Measurements from ENCODE around the gene LRCOL1. TPM values are rescaled to one million over a fixed set of nuclear protein-coding genes. Genes with fewer than 3 reads are reported as not detected.

Gene LRCOL1
- polyA plus RNA-seq, 3 donors: not detected

DNA sequence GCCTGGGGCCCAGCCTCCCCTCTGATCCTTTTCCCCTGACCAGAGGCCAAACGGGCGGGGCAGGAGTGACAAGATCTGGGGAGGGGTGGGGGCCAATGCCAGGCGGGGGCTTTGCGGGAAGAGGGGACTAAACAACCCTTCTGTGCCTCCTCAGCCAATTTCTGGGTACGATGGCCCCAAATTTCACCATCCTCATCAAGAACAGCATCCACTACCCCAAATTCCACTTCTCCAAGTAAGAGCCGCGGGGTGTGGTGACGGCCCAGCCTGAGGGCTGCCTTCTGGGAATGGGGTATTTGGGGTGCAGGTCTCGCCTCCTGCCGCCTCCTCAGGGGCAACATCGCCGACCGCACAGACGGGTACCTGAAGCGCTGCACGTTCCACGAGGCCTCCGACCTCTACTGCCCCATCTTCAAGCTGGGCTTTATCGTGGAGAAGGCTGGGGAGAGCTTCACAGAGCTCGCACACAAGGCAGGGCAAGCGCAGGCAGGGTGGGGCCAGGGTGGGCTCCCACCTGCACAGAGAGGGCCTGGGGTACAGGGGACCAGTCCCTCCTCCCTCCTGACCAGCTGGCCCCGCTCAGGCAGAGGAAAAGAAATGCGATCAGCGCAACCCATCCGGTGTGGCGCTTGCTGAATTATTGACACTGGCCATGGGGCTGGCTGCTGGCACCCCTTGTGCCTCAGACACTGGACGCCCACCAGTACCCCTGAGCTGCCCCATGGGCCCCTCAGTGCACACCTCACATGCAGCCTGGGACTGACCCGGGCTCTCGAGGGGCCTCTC, 9.9 kb upstream of the LRCOL1 start:
- no peak for TF ChIP-seq CTCF (IDR thresholded peaks at IDR 0.05)
- H3K79me2 ChIP-seq (ENCODE audit: insufficient read depth, low read length): no peaks in the 10 kb centered on the region
- no peak overlapping the region for H3K27ac ChIP-seq (ENCODE audit: low read depth in 1 of 2, low read length in 2 of 2)
- no peak overlapping the region for H3K4me3 ChIP-seq (replicated peaks in 1 of 3; ENCODE audit: low read depth in 2 of 3, low read length in 3 of 3)
- H3K36me3 Mint-ChIP-seq: peaks cover 19 to 26% of the 10 kb centered on the region in 2 donors
- H3K4me1 ChIP-seq (ENCODE audit: control insufficient read depth in 1 of 2, insufficient read depth in 2 of 2, low read length in 2 of 2): no peaks in the 10 kb centered on the region
- no peak overlapping the region for H2AFZ ChIP-seq (ENCODE audit: insufficient read depth, low read depth, low read length, poor library complexity, severe bottlenecking)
- no peak for DNase-seq
- peaks cover 17 to 34% (median 27%) of the 10 kb centered on the region in 7 donors for H3K9me3 Mint-ChIP-seq
- no peaks in the 10 kb centered on the region for H4K20me1 ChIP-seq (ENCODE audit: insufficient read depth, low read length)
- H3K36me3 ChIP-seq (replicated peaks in 1 of 2; ENCODE audit: control insufficient read depth in 1 of 2, insufficient read depth in 2 of 2, low read length in 2 of 2): peaks cover 13 to 16% of the 10 kb centered on the region in 2 donors
- peaks cover 26 to 29% of the 10 kb centered on the region in 2 donors for H3K9me3 ChIP-seq (replicated peaks in 1 of 2; ENCODE audit: control insufficient read depth in 1 of 2, insufficient read depth in 1 of 2, low read length in 2 of 2)
- intact Hi-C loops (cut with micrococcal nuclease): no loop called here
- peak overlapping the region in 1 of 2 donors; percentile 57 for H3K4me3 Mint-ChIP-seq
- no peak overlapping the region for H3K9ac ChIP-seq (ENCODE audit: insufficient read depth, low read length, poor library complexity, severe bottlenecking)
- peaks cover 2% of the 10 kb centered on the region for H3K4me1 Mint-ChIP-seq
- H3K27me3 ChIP-seq (ENCODE audit: control insufficient read depth in 2 of 2, insufficient read depth in 2 of 2, low read length in 2 of 2): peaks cover 18 to 52% of the 10 kb centered on the region in 2 donors
- H3K27ac Mint-ChIP-seq: no peak overlapping the region
- no peak overlapping the region for H3K4me2 ChIP-seq (replicated peaks; ENCODE audit: extremely low read depth, low read length, poor library complexity, severe bottlenecking)
- peaks cover 39 to 64% (median 45%) of the 10 kb centered on the region in 3 donors for H3K27me3 Mint-ChIP-seq (ENCODE audit: low read depth in 3 of 3)
- WGBS (ENCODE audit: insufficient coverage): 66% methylated on average over 19 of the region's 29 CpGs

GRCh38 chr12:132619386-132620112, 9.2 kb upstream of the LRCOL1 start:
- H3K4me1 Mint-ChIP-seq: peaks cover 7% of the 10 kb centered on the region
- Histone ChIP-seq H4K20me1 (ENCODE audit: insufficient read depth, low read length) (no peaks in the 10 kb centered on the region), H3K27ac (ENCODE audit: low read depth in 1 of 2, low read length in 2 of 2) (no peak overlapping the region), H3K36me3 (replicated peaks in 1 of 2; ENCODE audit: control insufficient read depth in 1 of 2, insufficient read depth in 2 of 2, low read length in 2 of 2) (peaks cover 6 to 8% of the 10 kb centered on the region in 2 donors), H3K9ac (ENCODE audit: insufficient read depth, low read length, poor library complexity, severe bottlenecking) (no peak overlapping the region), H3K79me2 (ENCODE audit: insufficient read depth, low read length) (no peaks in the 10 kb centered on the region), H3K27me3 (ENCODE audit: control insufficient read depth in 2 of 2, insufficient read depth in 2 of 2, low read length in 2 of 2) (peaks cover 18 to 57% of the 10 kb centered on the region in 2 donors), H3K4me1 (ENCODE audit: control insufficient read depth in 1 of 2, insufficient read depth in 2 of 2, low read length in 2 of 2) (no peaks in the 10 kb centered on the region), H2AFZ (ENCODE audit: insufficient read depth, low read depth, low read length, poor library complexity, severe bottlenecking) (no peak overlapping the region), H3K4me3 (replicated peaks in 1 of 3; ENCODE audit: low read depth in 2 of 3, low read length in 3 of 3) (no peak overlapping the region), H3K4me2 (replicated peaks; ENCODE audit: extremely low read depth, low read length, poor library complexity, severe bottlenecking) (no peak overlapping the region), H3K9me3 (replicated peaks in 1 of 2; ENCODE audit: control insufficient read depth in 1 of 2, insufficient read depth in 1 of 2, low read length in 2 of 2) (peaks cover 26 to 29% of the 10 kb centered on the region in 2 donors)
- H3K27me3 Mint-ChIP-seq (ENCODE audit: low read depth in 3 of 3): peaks cover 41 to 70% (median 49%) of the 10 kb centered on the region in 3 donors
- intact Hi-C loops (cut with micrococcal nuclease): loop anchor here in 1 of 2 donors (5.0 kb wide), 2 partner anchors 202 to 467 kb away; no protein-coding TSS in a partner anchor
- no peak overlapping the region for H3K4me3 Mint-ChIP-seq
- 22% methylated on average over 47 of the region's 53 CpGs for WGBS (ENCODE audit: insufficient coverage)
- peaks cover 13 to 19% of the 10 kb centered on the region in 2 donors for H3K36me3 Mint-ChIP-seq
- no peak overlapping the region for H3K27ac Mint-ChIP-seq
- DNase-seq: no peak
- TF ChIP-seq CTCF (IDR thresholded peaks at IDR 0.05): no peak
- H3K9me3 Mint-ChIP-seq: peaks cover 17 to 38% (median 27%) of the 10 kb centered on the region in 7 donors
